Fibroblast of mammary gland (primary cell): ENCODE results near the gene PPP1R3F.

Experiments
- DNase-seq: peaks from one replicate; pipeline ENCODE4 v3.0.0-alpha.2; 2010; ENCODE audit warnings: low read depth
- H3K4me3 ChIP-seq: 2 replicates; pipeline ENCODE4 v1.5.1; 2011; ENCODE audit warnings: low read depth, mild to moderate bottlenecking, low read length, moderate library complexity; ENCODE audit not compliant: control insufficient read depth
- CTCF ChIP-seq: conservative IDR thresholded peaks from 2 replicates; pipeline ENCODE4 v1.5.1; 2011; ENCODE audit warnings: low read depth, low read length, inconsistent platforms; ENCODE audit not compliant: control insufficient read depth, insufficient read depth

Gene PPP1R3F

DNA sequence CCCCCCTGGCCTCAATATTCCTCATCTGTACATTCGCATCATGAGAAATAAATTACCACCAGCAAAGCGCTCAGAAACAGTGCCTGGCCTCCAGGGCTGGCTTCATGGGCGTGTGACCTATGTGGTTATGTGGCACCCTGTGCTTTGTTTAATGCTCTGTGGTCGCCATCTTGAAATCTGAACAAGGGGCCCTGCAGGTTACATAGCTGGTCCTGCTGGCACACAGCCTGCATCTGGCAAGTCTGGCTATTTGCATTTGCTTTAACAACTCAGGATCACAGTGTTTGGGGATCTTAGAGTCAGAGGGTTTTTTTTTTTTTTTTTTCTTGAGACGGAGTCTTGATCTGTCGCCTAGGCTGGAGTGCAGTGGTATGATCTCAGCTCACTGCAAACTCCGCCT lies 15.0 kb upstream of the PPP1R3F start:
- no peak overlapping the region for H3K4me3 ChIP-seq
- TF ChIP-seq CTCF: no peak
- no peak for DNase-seq

- no peak for TF ChIP-seq CTCF
- H3K4me3 ChIP-seq: no peak overlapping the region
- no peak for DNase-seq
Observed at GRCh38 chrX:49256268-49256995, 13.2 kb upstream of the PPP1R3F start.

- TF ChIP-seq CTCF: no peak
- H3K4me3 ChIP-seq: no peak overlapping the region
- DNase-seq: no peak
Observed at GRCh38 chrX:49257074-49257790, 12.4 kb upstream of the PPP1R3F start.

DNA sequence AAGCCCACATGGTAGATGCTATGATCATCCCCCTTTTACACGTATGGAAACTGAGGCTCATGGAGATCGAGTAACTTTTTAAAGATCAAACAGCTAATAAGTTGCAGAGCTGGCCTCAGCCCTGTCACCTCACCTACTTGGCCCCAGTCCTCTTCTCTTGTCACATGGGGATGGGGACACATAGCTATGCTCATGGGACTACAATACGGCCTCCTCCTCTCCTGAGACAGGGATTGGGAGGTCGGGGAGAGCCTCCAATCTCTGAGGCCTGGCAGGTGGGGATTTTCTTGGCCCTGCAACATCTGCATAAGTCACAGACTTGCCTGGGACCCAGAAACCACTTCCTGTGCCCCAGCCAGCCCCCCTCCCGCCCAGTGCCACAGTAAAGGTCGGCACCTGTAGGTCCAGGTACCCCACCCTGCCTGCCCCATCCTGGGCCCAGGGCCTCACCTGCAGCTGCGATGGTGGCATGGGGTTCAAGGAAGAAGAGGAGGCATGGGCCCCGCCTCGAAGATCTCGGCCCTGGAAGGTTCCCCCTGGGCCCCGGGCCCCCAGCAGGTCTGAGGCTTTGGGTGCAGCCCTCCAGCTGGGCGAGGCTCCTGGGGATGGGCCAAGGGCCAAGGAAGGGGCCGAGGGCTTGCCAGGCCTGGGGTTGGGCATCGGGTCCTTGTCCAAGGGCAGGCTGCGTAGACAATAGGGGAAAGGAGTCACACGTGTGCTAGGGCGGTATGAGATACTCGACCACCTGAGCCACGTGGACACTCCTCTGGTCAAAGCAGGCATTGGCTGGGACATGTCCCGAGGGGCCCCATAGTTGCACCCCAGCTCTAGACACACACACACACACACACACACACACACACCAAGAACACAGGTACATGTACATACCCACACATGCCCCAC lies 11.5 kb upstream of the PPP1R3F start:
- H3K4me3 ChIP-seq: no peak overlapping the region
- no peak for DNase-seq
- TF ChIP-seq CTCF: no peak

GRCh38 chrX:49258749-49259124 lies 10.9 kb upstream of the PPP1R3F start:
- DNase-seq: no peak
- no peak overlapping the region for H3K4me3 ChIP-seq
- no peak for TF ChIP-seq CTCF

DNA sequence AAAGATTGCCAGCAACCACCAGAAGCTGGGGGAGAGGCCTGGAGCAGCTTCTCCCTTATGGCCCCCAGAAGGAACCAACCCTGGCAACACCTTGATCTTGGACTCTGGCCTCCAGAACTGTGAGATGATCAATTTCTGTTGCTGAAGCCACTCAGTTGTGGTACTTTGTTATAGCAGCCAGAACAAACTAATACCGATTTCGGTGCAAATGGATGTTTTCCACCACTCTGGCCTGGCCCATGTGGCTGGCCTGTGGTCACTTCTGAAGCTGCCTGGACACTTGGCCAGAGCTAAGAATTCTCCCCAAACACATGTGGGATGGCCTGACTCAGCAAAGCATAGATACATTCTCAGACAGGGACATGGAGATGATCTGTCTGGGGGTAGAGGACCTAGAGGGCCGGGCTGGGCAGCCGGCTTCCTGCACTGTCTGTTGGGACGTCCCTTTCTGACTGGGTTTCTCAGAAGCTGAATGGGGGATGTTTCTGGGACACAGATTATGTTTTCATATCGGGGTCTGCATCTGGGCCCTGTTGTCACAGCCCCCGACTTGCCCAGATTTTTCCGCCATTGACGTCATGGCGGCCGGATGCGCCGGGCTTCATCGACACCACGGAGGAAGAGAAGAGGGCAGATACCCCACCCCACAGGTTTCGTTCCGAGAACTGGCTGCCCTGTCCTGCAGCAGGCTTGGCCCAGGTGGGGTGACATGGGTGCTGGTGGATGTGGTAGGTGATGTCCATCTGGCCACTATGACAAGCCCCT lies 9.2 kb upstream of the PPP1R3F start:
- H3K4me3 ChIP-seq: no peak overlapping the region
- DNase-seq: no peak
- TF ChIP-seq CTCF: no peak
